DND-41 (cell line): ENCODE results near the gene ISCA1.

Experiments used
- EZH2 ChIP-seq: IDR thresholded peaks from 3 replicates; pipeline ENCODE4 v1.6.1; 2012; ENCODE audit warnings: borderline replicate concordance, low read depth, mild to moderate bottlenecking, moderate library complexity, low read length, inconsistent platforms; ENCODE audit not compliant: severe bottlenecking
- TF ChIP-seq, protein P1 (sequence below): IDR thresholded peaks from 2 replicates; pipeline ENCODE4 v1.5.1; 2012; ENCODE audit warnings: borderline replicate concordance, low read length, moderate library complexity, mild to moderate bottlenecking; ENCODE audit not compliant: poor library complexity, severe bottlenecking; ENCODE audit errors: extremely low read depth

GRCh38 chr9:86262492-86262891 is 19.8 kb downstream of the ISCA1 start:
- TF ChIP-seq EZH2: no peak
- TF ChIP-seq, protein P1, sequence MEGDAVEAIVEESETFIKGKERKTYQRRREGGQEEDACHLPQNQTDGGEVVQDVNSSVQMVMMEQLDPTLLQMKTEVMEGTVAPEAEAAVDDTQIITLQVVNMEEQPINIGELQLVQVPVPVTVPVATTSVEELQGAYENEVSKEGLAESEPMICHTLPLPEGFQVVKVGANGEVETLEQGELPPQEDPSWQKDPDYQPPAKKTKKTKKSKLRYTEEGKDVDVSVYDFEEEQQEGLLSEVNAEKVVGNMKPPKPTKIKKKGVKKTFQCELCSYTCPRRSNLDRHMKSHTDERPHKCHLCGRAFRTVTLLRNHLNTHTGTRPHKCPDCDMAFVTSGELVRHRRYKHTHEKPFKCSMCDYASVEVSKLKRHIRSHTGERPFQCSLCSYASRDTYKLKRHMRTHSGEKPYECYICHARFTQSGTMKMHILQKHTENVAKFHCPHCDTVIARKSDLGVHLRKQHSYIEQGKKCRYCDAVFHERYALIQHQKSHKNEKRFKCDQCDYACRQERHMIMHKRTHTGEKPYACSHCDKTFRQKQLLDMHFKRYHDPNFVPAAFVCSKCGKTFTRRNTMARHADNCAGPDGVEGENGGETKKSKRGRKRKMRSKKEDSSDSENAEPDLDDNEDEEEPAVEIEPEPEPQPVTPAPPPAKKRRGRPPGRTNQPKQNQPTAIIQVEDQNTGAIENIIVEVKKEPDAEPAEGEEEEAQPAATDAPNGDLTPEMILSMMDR: no peak
